ENCODE data around the gene PIEZO2.

The PIEZO2 gene

DNA sequence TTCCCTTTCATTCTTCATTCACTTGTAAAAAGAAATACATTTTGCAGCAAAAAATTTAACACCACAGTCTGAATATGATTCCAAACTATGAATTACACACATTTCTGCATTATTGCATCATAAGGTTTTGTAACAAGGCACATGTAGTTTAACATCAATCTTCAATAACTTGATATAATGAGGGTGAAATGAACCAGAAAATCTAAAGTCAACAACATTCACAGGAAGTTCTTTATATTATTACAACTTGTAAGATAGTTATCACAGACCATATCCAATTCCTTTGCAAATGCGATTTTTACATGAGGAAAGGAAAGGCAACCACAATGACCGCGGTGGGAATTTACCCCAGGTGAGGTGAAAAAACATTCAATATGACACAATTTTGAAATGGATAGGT, 410.2 kb downstream of the PIEZO2 start:
- Histone ChIP-seq H3K4me3 (ENCODE audit: low read length) (no peak overlapping the region), H3K9me3 (ENCODE audit: control insufficient read depth, low read length) (no peaks in the 10 kb centered on the region), H3K4me1 (ENCODE audit: control insufficient read depth, insufficient read depth, low read length) (no peaks in the 10 kb centered on the region), H3K9ac (ENCODE audit: low read length) (no peak overlapping the region), H3K27me3 (ENCODE audit: control insufficient read depth, insufficient read depth, low read length) (no peaks in the 10 kb centered on the region), H3K36me3 (ENCODE audit: control insufficient read depth, insufficient read depth, low read length) (no peaks in the 10 kb centered on the region)

DNA sequence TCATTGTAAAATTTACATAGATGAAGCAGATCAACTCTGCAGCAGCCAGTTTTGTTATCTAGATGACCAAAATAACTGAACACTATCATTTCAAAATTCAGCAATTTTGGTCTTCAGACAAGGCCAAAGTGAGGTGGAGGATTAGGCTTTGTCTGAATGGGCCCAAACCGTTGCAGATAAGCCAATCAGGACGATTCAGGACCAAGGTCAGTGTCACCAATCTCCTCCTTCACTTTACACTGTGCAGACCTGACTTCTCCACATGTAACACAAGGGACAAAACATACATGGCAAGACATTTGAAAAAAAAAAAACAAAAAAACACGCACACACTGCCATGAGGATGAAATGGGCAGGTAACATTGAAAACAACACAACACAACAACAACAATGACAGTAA, 412.4 kb downstream of the PIEZO2 start:
- Histone ChIP-seq H3K27me3 (ENCODE audit: control insufficient read depth, insufficient read depth, low read length) (no peaks in the 10 kb centered on the region), H3K9me3 (ENCODE audit: control insufficient read depth, low read length) (no peaks in the 10 kb centered on the region), H3K36me3 (ENCODE audit: control insufficient read depth, insufficient read depth, low read length) (no peaks in the 10 kb centered on the region), H3K4me1 (ENCODE audit: control insufficient read depth, insufficient read depth, low read length) (no peaks in the 10 kb centered on the region), H3K4me3 (ENCODE audit: low read length) (no peak overlapping the region), H3K9ac (ENCODE audit: low read length) (no peak overlapping the region)

DNA sequence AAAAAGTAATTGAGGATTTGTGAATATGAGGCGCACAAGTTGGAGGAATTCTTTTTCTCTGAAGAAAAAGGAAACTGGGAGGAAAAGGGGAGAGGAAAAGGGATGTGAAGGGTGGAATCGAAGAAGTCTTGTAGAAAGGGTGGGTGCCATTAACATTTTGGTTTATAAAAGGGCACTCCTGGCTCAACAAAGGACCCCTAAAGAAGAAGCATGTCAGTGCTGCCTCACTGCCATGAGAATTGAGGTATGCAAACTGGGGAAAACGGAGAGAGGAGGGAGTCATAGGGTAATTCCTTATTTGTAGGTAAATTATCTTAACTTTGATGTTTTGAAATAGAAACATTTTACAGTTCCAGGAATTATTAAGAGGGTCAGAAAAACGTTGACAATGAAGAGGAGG, 416.4 kb downstream of the PIEZO2 start:
- no peaks in the 10 kb centered on the region for H3K9me3 ChIP-seq (ENCODE audit: control insufficient read depth, low read length)
- no peaks in the 10 kb centered on the region for H3K4me1 ChIP-seq (ENCODE audit: control insufficient read depth, insufficient read depth, low read length)
- no peak overlapping the region for H3K9ac ChIP-seq (ENCODE audit: low read length)
- H3K4me3 ChIP-seq (ENCODE audit: low read length): no peak overlapping the region
- H3K27me3 ChIP-seq (ENCODE audit: control insufficient read depth, insufficient read depth, low read length): no peaks in the 10 kb centered on the region
- no peaks in the 10 kb centered on the region for H3K36me3 ChIP-seq (ENCODE audit: control insufficient read depth, insufficient read depth, low read length)

DNA sequence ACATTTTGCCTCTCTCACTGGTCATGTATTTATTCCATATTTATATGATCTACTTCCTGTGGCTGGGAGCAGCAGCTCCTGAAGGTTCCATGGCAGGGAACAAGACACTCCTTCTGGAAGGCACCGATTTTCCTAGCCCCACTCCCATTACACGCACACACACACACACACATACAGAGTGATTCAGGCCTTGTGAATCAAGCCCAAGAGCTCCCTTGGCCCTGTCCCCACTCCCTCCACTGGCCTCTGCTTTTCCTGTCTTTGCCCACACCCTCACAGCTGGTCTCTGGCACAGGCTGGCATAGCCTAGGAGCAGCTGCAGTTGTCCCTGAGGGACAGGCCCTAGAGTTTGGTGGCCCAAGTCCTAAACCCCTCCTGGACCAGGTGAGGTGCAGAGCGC, 421.9 kb downstream of the PIEZO2 start:
- Histone ChIP-seq H3K9ac (ENCODE audit: low read length) (no peak overlapping the region), H3K36me3 (ENCODE audit: control insufficient read depth, insufficient read depth, low read length) (no peaks in the 10 kb centered on the region), H3K4me1 (ENCODE audit: control insufficient read depth, insufficient read depth, low read length) (no peaks in the 10 kb centered on the region), H3K4me3 (ENCODE audit: low read length) (no peak overlapping the region), H3K27me3 (ENCODE audit: control insufficient read depth, insufficient read depth, low read length) (no peaks in the 10 kb centered on the region), H3K9me3 (ENCODE audit: control insufficient read depth, low read length) (no peaks in the 10 kb centered on the region)

DNA sequence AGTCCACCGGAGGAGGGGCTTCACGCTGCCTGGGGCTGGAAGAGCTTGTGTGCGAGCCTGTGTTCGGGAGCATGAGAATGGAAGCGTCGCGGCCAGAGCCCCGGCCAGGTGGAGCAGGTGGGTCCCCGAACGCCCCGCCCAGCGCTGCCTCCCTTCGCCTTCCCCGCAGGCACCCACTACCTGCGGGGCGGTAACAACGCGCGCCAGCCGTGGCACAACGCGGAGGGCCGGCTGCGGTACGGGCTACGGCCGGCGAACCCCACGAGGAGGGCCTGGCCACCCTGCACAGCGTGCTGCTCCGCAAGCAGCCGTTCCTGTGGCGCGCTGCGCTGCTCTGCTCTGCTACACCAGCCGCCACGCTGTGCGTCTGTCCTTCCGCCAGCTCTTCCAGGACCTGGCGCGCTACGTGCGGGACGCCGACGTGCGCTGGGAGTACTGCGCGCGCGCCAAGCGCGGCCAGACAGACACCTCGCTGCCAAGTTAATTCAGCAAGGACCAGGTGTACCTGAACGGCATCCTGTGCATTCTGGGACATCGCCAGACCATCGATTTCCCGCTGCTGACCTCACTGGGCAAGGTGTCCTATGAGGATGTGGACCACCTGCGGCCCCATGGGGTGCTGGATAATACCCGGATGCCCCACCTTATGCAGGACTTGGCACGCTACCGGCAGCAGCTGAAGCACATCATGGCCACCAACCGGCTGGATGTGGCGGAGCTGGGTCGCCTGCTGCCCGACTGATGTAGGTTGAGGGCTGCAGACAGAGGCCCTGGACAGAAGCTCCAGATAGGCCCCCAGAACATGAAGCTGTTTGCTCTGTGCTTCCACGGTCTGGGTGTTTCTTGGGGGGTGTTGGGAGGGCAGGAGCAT, 422.9 kb downstream of the PIEZO2 start:
- Histone ChIP-seq H3K4me3 (ENCODE audit: low read length) (no peak overlapping the region), H3K27me3 (ENCODE audit: control insufficient read depth, insufficient read depth, low read length) (no peaks in the 10 kb centered on the region), H3K9ac (ENCODE audit: low read length) (no peak overlapping the region), H3K36me3 (ENCODE audit: control insufficient read depth, insufficient read depth, low read length) (no peaks in the 10 kb centered on the region), H3K9me3 (ENCODE audit: control insufficient read depth, low read length) (no peaks in the 10 kb centered on the region), H3K4me1 (ENCODE audit: control insufficient read depth, insufficient read depth, low read length) (no peaks in the 10 kb centered on the region)

DNA sequence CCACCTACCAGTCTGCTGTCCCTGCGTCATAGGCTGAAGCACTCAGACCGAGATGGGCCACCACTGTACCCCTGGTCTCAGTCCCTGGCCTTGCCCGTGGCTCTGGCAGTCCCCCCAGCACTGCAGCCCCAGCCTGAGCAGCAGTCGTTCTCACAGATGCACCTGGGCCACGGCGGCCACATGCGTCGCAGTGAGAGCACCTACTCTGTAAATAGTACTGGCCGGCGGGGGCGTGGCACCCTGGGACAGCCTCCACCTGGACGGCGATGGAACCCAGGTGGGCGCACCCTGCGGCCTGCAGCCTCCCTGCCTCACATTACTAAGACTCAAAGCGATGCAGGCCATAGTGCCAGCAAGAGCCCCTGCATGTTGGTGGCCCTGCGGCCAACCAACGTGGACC, 424.7 kb downstream of the PIEZO2 start:
- Histone ChIP-seq H3K4me3 (ENCODE audit: low read length) (no peak overlapping the region), H3K36me3 (ENCODE audit: control insufficient read depth, insufficient read depth, low read length) (no peaks in the 10 kb centered on the region), H3K27me3 (ENCODE audit: control insufficient read depth, insufficient read depth, low read length) (no peaks in the 10 kb centered on the region), H3K9ac (ENCODE audit: low read length) (no peak overlapping the region), H3K9me3 (ENCODE audit: control insufficient read depth, low read length) (no peaks in the 10 kb centered on the region), H3K4me1 (ENCODE audit: control insufficient read depth, insufficient read depth, low read length) (no peaks in the 10 kb centered on the region)

DNA sequence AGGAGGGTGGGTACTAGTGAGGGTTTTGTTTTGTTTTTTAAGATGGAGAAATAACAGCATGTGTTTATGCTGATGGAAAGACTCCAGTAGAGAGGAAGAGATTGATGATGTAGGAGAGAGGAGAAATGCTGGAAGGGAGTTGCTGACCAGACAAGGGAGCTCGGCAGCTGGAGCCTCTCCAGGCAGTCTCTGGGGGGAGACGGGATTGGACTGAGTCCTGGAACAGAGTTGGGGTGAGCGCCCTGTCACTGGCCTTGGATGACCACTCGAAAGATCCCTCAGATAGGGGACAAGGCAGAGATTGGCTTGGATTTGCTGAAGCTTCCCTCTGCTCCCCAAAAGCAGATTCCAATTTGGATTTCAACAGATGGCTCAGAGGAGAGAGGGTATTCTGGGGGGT, 425.9 kb downstream of the PIEZO2 start:
- Histone ChIP-seq H3K4me3 (ENCODE audit: low read length) (no peak overlapping the region), H3K4me1 (ENCODE audit: control insufficient read depth, insufficient read depth, low read length) (no peaks in the 10 kb centered on the region), H3K9me3 (ENCODE audit: control insufficient read depth, low read length) (no peaks in the 10 kb centered on the region), H3K36me3 (ENCODE audit: control insufficient read depth, insufficient read depth, low read length) (no peaks in the 10 kb centered on the region), H3K27me3 (ENCODE audit: control insufficient read depth, insufficient read depth, low read length) (no peaks in the 10 kb centered on the region), H3K9ac (ENCODE audit: low read length) (no peak overlapping the region)

DNA sequence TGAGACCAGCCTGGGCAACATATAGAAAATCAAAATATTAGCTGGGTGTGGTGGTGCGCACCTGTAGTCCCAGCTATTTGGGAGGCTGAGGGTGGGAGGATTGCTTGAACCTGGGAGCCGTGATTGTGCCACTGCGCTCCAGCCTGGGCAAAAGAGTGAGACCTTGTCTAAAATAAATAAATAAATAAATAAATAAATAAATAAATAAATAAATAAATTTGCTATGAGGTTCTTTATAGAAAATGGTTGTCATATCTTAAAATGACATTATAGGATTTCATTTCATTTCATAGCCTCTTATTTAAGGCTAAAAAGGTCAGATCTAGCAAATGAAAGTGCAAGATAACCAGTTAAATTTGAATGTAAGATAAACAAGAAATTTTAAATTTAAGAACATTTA, 430.6 kb downstream of the PIEZO2 start:
- Histone ChIP-seq H3K9ac (ENCODE audit: low read length) (no peak overlapping the region), H3K27me3 (ENCODE audit: control insufficient read depth, insufficient read depth, low read length) (no peaks in the 10 kb centered on the region), H3K4me3 (ENCODE audit: low read length) (no peak overlapping the region), H3K36me3 (ENCODE audit: control insufficient read depth, insufficient read depth, low read length) (no peaks in the 10 kb centered on the region), H3K9me3 (ENCODE audit: control insufficient read depth, low read length) (no peaks in the 10 kb centered on the region), H3K4me1 (ENCODE audit: control insufficient read depth, insufficient read depth, low read length) (no peaks in the 10 kb centered on the region)

DNA sequence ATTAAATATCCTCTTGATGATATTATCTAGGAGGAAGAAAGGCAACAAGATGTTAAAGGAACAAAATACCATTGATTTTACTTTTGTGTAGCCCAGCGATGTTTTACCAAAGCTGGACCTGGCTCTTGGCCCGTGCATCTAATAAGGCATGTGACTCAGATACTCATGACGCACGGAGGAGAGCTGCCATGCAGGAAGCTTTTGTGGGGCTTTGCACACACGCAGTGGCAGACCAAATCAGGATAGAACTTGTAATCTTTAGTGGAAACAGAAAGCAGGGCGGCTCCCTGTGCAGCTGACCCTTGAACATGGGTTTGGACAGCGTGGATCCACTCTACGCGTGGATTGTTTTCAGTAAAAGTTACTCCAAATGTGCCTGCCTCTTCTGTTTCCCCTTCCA, 433.6 kb downstream of the PIEZO2 start:
- Histone ChIP-seq H3K36me3 (ENCODE audit: control insufficient read depth, insufficient read depth, low read length) (no peaks in the 10 kb centered on the region), H3K4me1 (ENCODE audit: control insufficient read depth, insufficient read depth, low read length) (no peaks in the 10 kb centered on the region), H3K27me3 (ENCODE audit: control insufficient read depth, insufficient read depth, low read length) (no peaks in the 10 kb centered on the region), H3K4me3 (ENCODE audit: low read length) (no peak overlapping the region), H3K9me3 (ENCODE audit: control insufficient read depth, low read length) (no peaks in the 10 kb centered on the region), H3K9ac (ENCODE audit: low read length) (no peak overlapping the region)

DNA sequence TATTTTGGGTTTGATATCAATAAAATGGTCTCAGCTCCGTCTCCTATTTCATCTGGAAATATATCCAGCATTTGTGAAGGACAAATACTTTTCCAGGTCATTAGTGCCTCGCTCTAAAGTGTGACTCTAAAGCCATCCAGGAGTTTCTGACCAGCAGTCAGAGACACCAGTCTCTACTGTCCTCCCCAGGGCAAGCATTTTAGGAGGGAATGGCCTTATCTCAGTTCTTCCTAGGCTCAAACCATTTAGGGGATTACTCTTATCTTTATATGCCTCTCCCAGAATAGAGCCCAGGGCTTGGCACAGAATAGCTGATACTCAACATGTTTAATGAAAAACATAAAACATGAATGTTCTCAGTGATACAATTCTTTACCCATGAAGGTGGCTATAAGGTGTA, 436.0 kb downstream of the PIEZO2 start:
- H3K9ac ChIP-seq (ENCODE audit: low read length): no peak overlapping the region
- no peaks in the 10 kb centered on the region for H3K4me1 ChIP-seq (ENCODE audit: control insufficient read depth, insufficient read depth, low read length)
- H3K36me3 ChIP-seq (ENCODE audit: control insufficient read depth, insufficient read depth, low read length): no peaks in the 10 kb centered on the region
- no peak overlapping the region for H3K4me3 ChIP-seq (ENCODE audit: low read length)
- no peaks in the 10 kb centered on the region for H3K27me3 ChIP-seq (ENCODE audit: control insufficient read depth, insufficient read depth, low read length)
- no peaks in the 10 kb centered on the region for H3K9me3 ChIP-seq (ENCODE audit: control insufficient read depth, low read length)

DNA sequence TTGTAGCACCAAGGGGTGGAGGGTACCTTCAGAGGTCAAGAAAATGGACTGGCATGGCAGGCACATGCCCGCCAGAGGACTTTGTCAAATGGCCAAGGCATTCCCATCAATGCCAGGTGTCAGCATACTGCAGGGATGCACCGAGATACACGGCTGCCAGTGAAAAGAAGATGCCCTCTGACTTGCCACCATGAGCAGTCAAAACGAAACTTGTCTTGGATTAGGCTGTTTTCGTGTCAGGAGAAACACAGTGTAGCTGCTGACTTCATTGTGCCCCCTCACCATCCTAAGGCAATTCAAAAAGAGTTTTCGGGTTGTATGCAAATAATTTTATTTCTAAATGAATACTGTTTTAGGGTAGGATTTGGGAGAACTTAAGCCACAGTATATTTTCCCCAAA, 442.1 kb downstream of the PIEZO2 start:
- Histone ChIP-seq H3K4me1 (ENCODE audit: control insufficient read depth, insufficient read depth, low read length) (no peaks in the 10 kb centered on the region), H3K36me3 (ENCODE audit: control insufficient read depth, insufficient read depth, low read length) (no peaks in the 10 kb centered on the region), H3K27me3 (ENCODE audit: control insufficient read depth, insufficient read depth, low read length) (no peaks in the 10 kb centered on the region), H3K9me3 (ENCODE audit: control insufficient read depth, low read length) (no peaks in the 10 kb centered on the region), H3K9ac (ENCODE audit: low read length) (no peak overlapping the region), H3K4me3 (ENCODE audit: low read length) (no peak overlapping the region)

DNA sequence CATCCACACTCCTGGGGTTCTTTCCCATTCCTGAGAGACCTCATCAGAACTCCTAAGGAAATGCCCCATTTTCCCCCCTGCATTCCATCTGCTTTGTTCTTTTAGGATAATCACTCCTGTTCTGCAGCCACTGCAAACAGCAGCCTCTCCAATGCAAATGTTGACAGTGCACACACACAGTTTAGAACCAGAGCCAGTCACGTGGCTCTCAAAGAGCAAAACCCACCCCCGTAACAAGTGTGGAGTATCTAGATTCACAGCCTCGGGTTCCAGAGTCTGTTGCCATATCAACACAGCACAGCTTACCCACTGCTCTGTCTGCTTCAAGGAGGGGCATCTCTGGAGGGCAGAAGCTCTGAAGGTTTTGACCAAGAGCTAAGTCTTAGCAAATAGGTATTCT, 443.6 kb downstream of the PIEZO2 start:
- Histone ChIP-seq H3K27me3 (ENCODE audit: control insufficient read depth, insufficient read depth, low read length) (no peaks in the 10 kb centered on the region), H3K9ac (ENCODE audit: low read length) (no peak overlapping the region), H3K9me3 (ENCODE audit: control insufficient read depth, low read length) (no peaks in the 10 kb centered on the region), H3K36me3 (ENCODE audit: control insufficient read depth, insufficient read depth, low read length) (no peaks in the 10 kb centered on the region), H3K4me1 (ENCODE audit: control insufficient read depth, insufficient read depth, low read length) (no peaks in the 10 kb centered on the region), H3K4me3 (ENCODE audit: low read length) (no peak overlapping the region)

DNA sequence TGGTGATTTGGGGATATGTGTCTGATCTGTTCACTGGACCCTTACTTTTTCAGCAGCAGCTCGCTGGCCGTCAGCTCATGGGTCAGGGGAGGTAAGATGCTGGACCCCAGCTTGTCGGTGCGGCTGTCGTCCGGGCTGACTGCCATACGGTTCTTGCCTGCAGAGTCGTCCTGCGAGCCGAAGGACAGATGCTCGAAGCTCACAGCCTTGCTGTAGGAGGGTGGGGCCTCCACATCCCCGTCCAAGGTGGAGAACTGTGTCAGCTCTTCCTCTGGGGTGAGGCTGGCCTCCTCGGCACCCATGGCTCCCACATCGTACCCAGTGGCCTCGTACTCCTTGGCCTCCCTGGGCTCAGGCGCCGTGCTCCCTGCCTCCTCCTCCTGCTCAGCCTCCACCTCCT, 444.1 kb downstream of the PIEZO2 start:
- no peaks in the 10 kb centered on the region for H3K27me3 ChIP-seq (ENCODE audit: control insufficient read depth, insufficient read depth, low read length)
- H3K36me3 ChIP-seq (ENCODE audit: control insufficient read depth, insufficient read depth, low read length): no peaks in the 10 kb centered on the region
- no peak overlapping the region for H3K4me3 ChIP-seq (ENCODE audit: low read length)
- H3K9me3 ChIP-seq (ENCODE audit: control insufficient read depth, low read length): no peaks in the 10 kb centered on the region
- H3K9ac ChIP-seq (ENCODE audit: low read length): no peak overlapping the region
- H3K4me1 ChIP-seq (ENCODE audit: control insufficient read depth, insufficient read depth, low read length): no peaks in the 10 kb centered on the region
